ENCODE data around the gene SELPLG. TPM values are rescaled to one million over a fixed set of nuclear protein-coding genes. Genes with fewer than 3 reads are reported as not detected.

Gene SELPLG
- total and polyA plus RNA-seq, 2 of the 4 experiments (the other 2 are of a cell fraction): 3.2 to 10.8 TPM

DNA sequence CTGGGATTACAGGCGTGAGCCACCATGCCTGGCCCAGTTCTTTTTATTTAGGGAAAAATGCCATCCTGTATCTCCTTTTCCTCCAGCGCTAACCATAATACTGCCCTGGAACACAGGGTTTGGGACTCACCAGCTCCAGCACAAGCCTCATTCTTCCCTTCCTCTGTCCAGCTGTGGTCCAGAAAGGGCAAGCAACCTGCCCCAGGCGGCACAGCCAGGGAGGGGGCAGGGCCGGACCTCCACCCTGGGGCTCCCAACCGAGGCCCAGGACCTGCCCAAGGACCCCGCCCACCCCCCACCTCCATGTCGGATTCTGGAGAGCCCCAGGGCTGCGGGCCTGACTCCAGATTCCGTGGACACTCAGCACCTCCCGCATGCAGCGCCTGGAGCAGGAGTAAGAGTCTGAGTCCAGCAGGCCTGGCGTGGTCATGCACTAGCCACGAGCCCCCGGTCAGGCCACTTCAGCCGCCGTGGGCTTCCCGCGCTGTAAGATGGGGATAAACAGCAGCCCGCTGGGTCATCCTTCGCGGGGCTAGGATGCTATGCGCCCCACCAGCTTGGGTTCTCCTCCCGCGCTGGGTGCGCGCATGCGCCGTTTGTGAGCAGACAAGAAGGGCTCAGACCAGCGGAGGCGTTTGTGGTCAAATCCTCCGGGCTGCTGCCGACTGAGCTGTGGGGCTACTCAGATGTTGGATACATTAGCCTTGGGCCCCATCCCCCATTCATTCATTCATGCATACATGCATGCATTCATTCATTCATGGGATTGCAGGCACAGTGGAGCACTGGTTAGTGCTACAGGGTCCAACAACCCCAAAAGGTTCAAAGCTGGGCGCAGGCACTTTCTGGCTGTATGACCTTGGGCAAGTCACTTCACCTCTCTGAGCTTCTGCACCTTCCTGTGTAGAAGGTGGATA is 52.1 kb downstream of the SELPLG start:
- H3K4me1 ChIP-seq (ENCODE audit: control insufficient read depth, insufficient read depth, low read length): peaks cover 3% of the 10 kb centered on the region; the same call in 1 of the 2 replicates
- dilution Hi-C loops (cut with HindIII; ENCODE audit: low sequenced_read_pairs, unreplicated experiment) (no loop called here), in situ Hi-C loops (cut with MboI; ENCODE audit: low sequenced_read_pairs) (no loop called here), intact Hi-C loops (cut with micrococcal nuclease) (no loop called here)
- no peaks in the 10 kb centered on the region for H3K79me1 ChIP-seq (ENCODE audit: low read depth in 1 of 2, low read length in 2 of 2)
- ChIA-PET POLR2A (ENCODE audit: unreplicated experiment) (no interaction called here), CTCF (no interaction called here)
- H3K14ac ChIP-seq (replicated peaks; ENCODE audit: low read depth, low read length): no peak overlapping the region
- TF ChIP-seq RAD21 (IDR thresholded peaks at IDR 0.05; ENCODE audit: low read length) (no peak), MXI1 (IDR thresholded peaks at IDR 0.05; ENCODE audit: borderline replicate concordance, low read depth, low read length) (no peak), MAZ (IDR thresholded peaks at IDR 0.05; ENCODE audit: borderline replicate concordance, low read depth, low read length) (no peak)
- H3K9ac ChIP-seq (ENCODE audit: low read depth, low read length): no peak overlapping the region
- no peak overlapping the region for H4K8ac ChIP-seq (ENCODE audit: low read depth in 2 of 2, low read length in 2 of 2)
- H2AFZ ChIP-seq (replicated peaks; ENCODE audit: low read length, poor library complexity): no peak overlapping the region
- no peak overlapping the region for H3K4me3 ChIP-seq (ENCODE audit: insufficient read depth, low read depth, low read length)
- ATAC-seq (ENCODE audit: low read depth) (no peak), DNase-seq (no peak)
- no peak overlapping the region for H3K56ac ChIP-seq (ENCODE audit: extremely low read depth, insufficient read depth, low read length)
- no peak overlapping the region for H4K5ac ChIP-seq (ENCODE audit: low read depth, low read length)
- H3K27ac ChIP-seq (ENCODE audit: insufficient read depth, low read length): no peak overlapping the region
- BruUV-seq (replicated peaks): no TSS peak
- H2BK20ac ChIP-seq (ENCODE audit: low read depth, low read length): no peak overlapping the region
- H3K18ac ChIP-seq (ENCODE audit: low read depth, low read length): no peak overlapping the region
- WGBS, 2 experiments (ENCODE audit: extremely low coverage in 2 of 2, insufficient read length in 1 of 2): 81% methylated on average over 12 of the region's 33 CpGs; no CpG with 5 or more reads in 1 of the 2 experiments
- H2AK5ac ChIP-seq (ENCODE audit: low read depth, low read length): no peak overlapping the region
- no peak overlapping the region for H3K4ac ChIP-seq (ENCODE audit: low read depth, low read length)
- H3K9me3 ChIP-seq (ENCODE audit: control insufficient read depth, insufficient read depth, low read length): no peaks in the 10 kb centered on the region
- no peaks in the 10 kb centered on the region; the same call in none of the 2 replicates for H3K9me1 ChIP-seq (ENCODE audit: insufficient read depth, low read length)
- no peak overlapping the region for H3K4me2 ChIP-seq (ENCODE audit: low read depth, low read length)
- H2AK9ac ChIP-seq (replicated peaks; ENCODE audit: low read depth, low read length, poor library complexity): no peak overlapping the region
- no peak overlapping the region for H4K91ac ChIP-seq (ENCODE audit: insufficient read depth, low read depth, low read length)
- H3K36me3 ChIP-seq (ENCODE audit: control insufficient read depth, insufficient read depth, low read length): no peaks in the 10 kb centered on the region
- no peak overlapping the region for H2BK5ac ChIP-seq (ENCODE audit: low read depth, low read length, poor library complexity, severe bottlenecking)
- H2BK120ac ChIP-seq (ENCODE audit: low read depth, low read length): no peak overlapping the region
- peaks cover 2% of the 10 kb centered on the region for H3K27me3 ChIP-seq (ENCODE audit: control insufficient read depth, insufficient read depth, low read length)
- no peaks in the 10 kb centered on the region for H4K20me1 ChIP-seq (ENCODE audit: insufficient read depth, low read length)
- H2BK15ac ChIP-seq (ENCODE audit: low read depth, low read length): no peak overlapping the region
- H3K23ac ChIP-seq (ENCODE audit: low read depth, low read length): no peak overlapping the region

Data from IMR-90 (cell line).